Calu3 (cell line): ENCODE data around the gene CSRP3. TPM values are rescaled to one million over a fixed set of nuclear protein-coding genes. Genes with fewer than 3 reads are reported as not detected.

Source experiments
- BruUV-seq: library from RNA; stranded (reverse); fragments of 400-500 nt; replicated peaks from 2 replicates; lab custom pipeline; 2021; lab: Mats Ljungman, UMichigan
- CTCF ChIA-PET: fragments of 300-600 bp; sonication (Branson Sonifier 250); formaldehyde crosslinking; loops from one replicate; lab custom pipeline; 2022; ENCODE audit warnings: antibody characterized with exemption; lab: Charles Lee
- DNase-seq: peaks from one replicate; pipeline ENCODE4 v3.0.0; 2022
- H3K27ac Mint-ChIP-seq: one replicate; pipeline ENCODE4 v1.8.0; 2022; ENCODE audit warnings: mixed read lengths; ENCODE audit not compliant: unreplicated experiment
- H3K27me3 Mint-ChIP-seq: one replicate; pipeline ENCODE4 v1.8.0; 2022; ENCODE audit warnings: mixed read lengths; ENCODE audit not compliant: unreplicated experiment
- H3K36me3 Mint-ChIP-seq: one replicate; pipeline ENCODE4 v1.8.0; 2022; ENCODE audit warnings: mild to moderate bottlenecking, moderate library complexity, mixed read lengths; ENCODE audit not compliant: insufficient read depth, unreplicated experiment
- H3K4me1 Mint-ChIP-seq: one replicate; pipeline ENCODE4 v1.8.0; 2022; ENCODE audit warnings: mild to moderate bottlenecking, low read depth, mixed read lengths; ENCODE audit not compliant: unreplicated experiment
- H3K4me3 Mint-ChIP-seq: one replicate; pipeline ENCODE4 v1.8.0; 2022; ENCODE audit warnings: mild to moderate bottlenecking, low read depth, moderate library complexity, mixed read lengths; ENCODE audit not compliant: unreplicated experiment
- H3K9me3 Mint-ChIP-seq: one replicate; pipeline ENCODE4 v1.8.0; 2022; ENCODE audit warnings: low read depth, mixed read lengths; ENCODE audit not compliant: unreplicated experiment
- CTCF ChIP-seq: fragments of 200-600 bp; IDR thresholded peaks from one replicate; pipeline ENCODE4 v1.8.0; 2022; ENCODE audit warnings: antibody characterized with exemption; ENCODE audit not compliant: unreplicated experiment
- intact Hi-C: fragments of 100-400 bp; cut with micrococcal nuclease; formaldehyde crosslinking; loops from one replicate; pipeline ENCODE4 v1.10.0; 2022; ENCODE audit not compliant: unreplicated experiment
- total RNA-seq: library from RNA; stranded (reverse); gene quantifications from 2 replicates; pipeline ENCODE4 v1.2.3, GENCODE V29; 2022

Gene CSRP3
- total RNA-seq, 1 experiment from 2014 or later: not detected

GRCh38 chr11:19194620-19195308 lies 7.0 kb downstream of the CSRP3 start:
- intact Hi-C loops: no loop called here
- H3K4me1 Mint-ChIP-seq: peaks cover 6% of the 10 kb centered on the region
- no peak for TF ChIP-seq CTCF
- no peak overlapping the region for H3K27ac Mint-ChIP-seq
- no TSS peak for BruUV-seq
- H3K27me3 Mint-ChIP-seq: peaks cover 10% of the 10 kb centered on the region
- no peak overlapping the region for H3K4me3 Mint-ChIP-seq
- H3K9me3 Mint-ChIP-seq: no peaks in the 10 kb centered on the region
- no peak for DNase-seq
- H3K36me3 Mint-ChIP-seq: no peaks in the 10 kb centered on the region
- CTCF ChIA-PET: no interaction called here

GRCh38 chr11:19193916-19194315 lies 7.9 kb downstream of the CSRP3 start:
- intact Hi-C loops: no loop called here
- CTCF ChIA-PET: no interaction called here
- DNase-seq: no peak
- H3K4me1 Mint-ChIP-seq: no peaks in the 10 kb centered on the region
- no peaks in the 10 kb centered on the region for H3K9me3 Mint-ChIP-seq
- no peaks in the 10 kb centered on the region for H3K36me3 Mint-ChIP-seq
- H3K4me3 Mint-ChIP-seq: no peak overlapping the region
- no TSS peak for BruUV-seq
- no peak for TF ChIP-seq CTCF
- H3K27ac Mint-ChIP-seq: no peak overlapping the region
- H3K27me3 Mint-ChIP-seq: peaks cover 10% of the 10 kb centered on the region

- CTCF ChIA-PET: no interaction called here
- BruUV-seq: no TSS peak
- Mint-ChIP-seq H3K9me3 (no peaks in the 10 kb centered on the region), H3K36me3 (no peaks in the 10 kb centered on the region), H3K27ac (no peak overlapping the region), H3K4me1 (no peaks in the 10 kb centered on the region), H3K27me3 (peaks cover under 1% of the 10 kb centered on the region), H3K4me3 (no peak overlapping the region)
- DNase-seq: no peak
- intact Hi-C loops: no loop called here
- TF ChIP-seq CTCF: no peak
Observed at GRCh38 chr11:19191530-19192169, 10.1 kb downstream of the CSRP3 start.

GRCh38 chr11:19187833-19188258 lies 13.9 kb downstream of the CSRP3 start:
- Mint-ChIP-seq H3K27me3 (no peaks in the 10 kb centered on the region), H3K4me1 (no peaks in the 10 kb centered on the region), H3K9me3 (no peaks in the 10 kb centered on the region), H3K27ac (no peak overlapping the region), H3K4me3 (no peak overlapping the region), H3K36me3 (no peaks in the 10 kb centered on the region)
- no peak for DNase-seq
- CTCF ChIA-PET: no interaction called here
- TF ChIP-seq CTCF: no peak
- intact Hi-C loops: no loop called here
- BruUV-seq: no TSS peak
